HepG2 (cell line): ENCODE data around the gene DCDC1. TPM values are rescaled to one million over a fixed set of nuclear protein-coding genes. Genes with fewer than 3 reads are reported as not detected.
A peak's percentile ranks its signal among the peaks of the same experiment; 100 is the strongest.

Source experiments
- CBX2 ChIP-seq, 2 experiments: fragments of 200-600 bp in 1 of 2; sonication (generic); formaldehyde crosslinking in 1 of 2; IDR thresholded peaks; 2 replicates each; pipeline versions ENCODE4 v1.7.0 to v1.8.1; 2018 to 2022; ENCODE audit warnings: low read depth in 2 of 2, low read length in 1 of 2, mild to moderate bottlenecking in 1 of 2, missing genetic modification reagents in 1 of 2
- CEBPB ChIP-seq: IDR thresholded peaks from 2 replicates; pipeline ENCODE4 v1.6.1; 2011; ENCODE audit warnings: low read depth, low read length, improper control_type of control experiment, borderline replicate concordance
- EP300 ChIP-seq, 3 experiments: sonication (generic) in 1 of 3; formaldehyde crosslinking in 1 of 3; IDR thresholded peaks; 2 replicates each; pipeline versions ENCODE4 v1.5.1 to v1.6.1; 2011 to 2020; ENCODE audit warnings: low read depth in 2 of 3, low read length in 2 of 3, borderline replicate concordance in 1 of 3, improper control_type of control experiment in 1 of 3, mild to moderate bottlenecking in 1 of 3, missing genetic modification reagents in 1 of 3, moderate library complexity in 1 of 3
- FOXJ3 ChIP-seq: sonication (generic); formaldehyde crosslinking; IDR thresholded peaks from 2 replicates; pipeline ENCODE4 v1.4.0; 2020; ENCODE audit warnings: missing genetic modification reagents, mild to moderate bottlenecking, borderline replicate concordance
- GTF3A ChIP-seq: sonication (generic); formaldehyde crosslinking; conservative IDR thresholded peaks from 2 replicates; pipeline ENCODE4 v1.4.0; 2020; ENCODE audit warnings: mild to moderate bottlenecking, missing genetic modification reagents
- LCORL ChIP-seq, 2 experiments: fragments of 450-650 bp in 1 of 2; sonication (generic) in 1 of 2; formaldehyde crosslinking in 1 of 2; IDR thresholded peaks; 2 replicates each; pipeline versions ENCODE4 v1.5.0 to v1.6.1; 2017 to 2020; ENCODE audit warnings: antibody characterized with exemption in 1 of 2, missing genetic modification reagents in 1 of 2
- MED1 ChIP-seq: sonication (generic); formaldehyde crosslinking; IDR thresholded peaks from 2 replicates; pipeline ENCODE4 v1.4.0; 2020; ENCODE audit warnings: missing genetic modification reagents
- NFE2 ChIP-seq: sonication (generic); formaldehyde crosslinking; IDR thresholded peaks from 2 replicates; pipeline ENCODE4 v1.4.0; 2020; ENCODE audit warnings: missing genetic modification reagents
- SMC3 ChIP-seq: IDR thresholded peaks from 2 replicates; pipeline ENCODE4 v1.6.1; 2011; ENCODE audit warnings: low read length, improper control_type of control experiment
- SP5 ChIP-seq: IDR thresholded peaks from 2 replicates; pipeline ENCODE4 v1.6.1; 2016; ENCODE audit warnings: low read depth, borderline replicate concordance
- XRCC5 ChIP-seq: fragments of 200-400 bp; formaldehyde crosslinking; optimal IDR thresholded peaks from 2 replicates; pipeline ENCODE3; 2017; ENCODE audit warnings: mild to moderate bottlenecking, low read length
- ZFP37 ChIP-seq: sonication (generic); formaldehyde crosslinking; IDR thresholded peaks from 2 replicates; pipeline ENCODE4 v1.4.0; 2020; ENCODE audit warnings: missing genetic modification reagents, borderline replicate concordance
- ZFYVE20 ChIP-seq: sonication (generic); formaldehyde crosslinking; IDR thresholded peaks from 2 replicates; pipeline ENCODE4 v1.8.0; 2023; ENCODE audit warnings: low read depth, mild to moderate bottlenecking, moderate library complexity, missing genetic modification reagents, borderline replicate concordance
- ZNF234 ChIP-seq: sonication (generic); formaldehyde crosslinking; conservative IDR thresholded peaks from 2 replicates; pipeline ENCODE4 v1.5.1; 2020; ENCODE audit warnings: mild to moderate bottlenecking, missing genetic modification reagents
- ZNF333 ChIP-seq: sonication (generic); formaldehyde crosslinking; IDR thresholded peaks from 2 replicates; pipeline ENCODE4 v1.4.0; 2020; ENCODE audit warnings: mild to moderate bottlenecking, missing genetic modification reagents, borderline replicate concordance
- ZNF430 ChIP-seq: sonication (generic); formaldehyde crosslinking; IDR thresholded peaks from 2 replicates; pipeline ENCODE4 v1.9.0; 2021; ENCODE audit warnings: mild to moderate bottlenecking, missing genetic modification reagents
- ZNF569 ChIP-seq: sonication (generic); formaldehyde crosslinking; IDR thresholded peaks from 2 replicates; pipeline ENCODE4 v1.5.0; 2020; ENCODE audit warnings: mild to moderate bottlenecking, missing genetic modification reagents, moderate library complexity, borderline replicate concordance
- ZNF607 ChIP-seq: sonication (generic); formaldehyde crosslinking; IDR thresholded peaks from 2 replicates; pipeline ENCODE4 v1.5.1; 2020; ENCODE audit warnings: missing genetic modification reagents, mild to moderate bottlenecking, borderline replicate concordance
- ZNF746 ChIP-seq: sonication (generic); formaldehyde crosslinking; IDR thresholded peaks from 2 replicates; pipeline ENCODE4 v1.8.0; 2022; ENCODE audit warnings: mild to moderate bottlenecking, missing genetic modification reagents
- polyA plus RNA-seq, 8 experiments: library from polyadenylated mRNA; depleted of rRNA in 3 of 8; stranded (reverse) in 7 of 8; unstranded in 1 of 8; fragments of >200 nt; fragmentation: Illumina TruSeq in 4 of 8; extraction: Trizol in 4 of 8; gene quantifications; 2 replicates each; pipeline versions ENCODE4 v1.2.1 to v1.2.3, GENCODE V29; 2011 to 2016; ENCODE audit warnings: low read depth in 4 of 8, missing spikeins in 1 of 8, mixed read lengths in 1 of 8; ENCODE audit not compliant: insufficient read depth in 1 of 8
- total RNA-seq, 5 experiments: library from RNA; depleted of rRNA; stranded (reverse); fragments of >200 nt; fragmentation: Illumina TruSeq; extraction: Trizol; gene quantifications; 2 replicates each; pipeline ENCODE4 v1.2.3, GENCODE V29; 2016; ENCODE audit warnings: low read depth in 1 of 5
- TF ChIP-seq, protein P1 (sequence below), 2 experiments: IDR thresholded peaks; 2 replicates each; pipeline ENCODE4 v1.6.1; 2011 to 2012; ENCODE audit warnings: low read length in 2 of 2, borderline replicate concordance in 1 of 2, low read depth in 1 of 2, mild to moderate bottlenecking in 1 of 2, moderate library complexity in 1 of 2
- TF ChIP-seq, protein P2 (sequence below): sonication (generic); formaldehyde crosslinking; IDR thresholded peaks from 2 replicates; pipeline ENCODE4 v1.4.0; 2020; ENCODE audit warnings: missing genetic modification reagents
- TF ChIP-seq, protein P3 (sequence below): sonication (generic); formaldehyde crosslinking; IDR thresholded peaks from 2 replicates; pipeline ENCODE4 v1.4.0; 2020; ENCODE audit warnings: missing genetic modification reagents
- TF ChIP-seq, protein P4 (sequence below): sonication (generic); formaldehyde crosslinking; IDR thresholded peaks from 2 replicates; pipeline ENCODE4 v1.4.0; 2020; ENCODE audit warnings: low read depth, mild to moderate bottlenecking, missing genetic modification reagents

Gene DCDC1
- total and polyA plus RNA-seq, 2 of the 13 experiments (the other 11 are each of a cell fraction or from before 2014, with no cell fraction given) = 0.12 to 0.27 TPM

DNA sequence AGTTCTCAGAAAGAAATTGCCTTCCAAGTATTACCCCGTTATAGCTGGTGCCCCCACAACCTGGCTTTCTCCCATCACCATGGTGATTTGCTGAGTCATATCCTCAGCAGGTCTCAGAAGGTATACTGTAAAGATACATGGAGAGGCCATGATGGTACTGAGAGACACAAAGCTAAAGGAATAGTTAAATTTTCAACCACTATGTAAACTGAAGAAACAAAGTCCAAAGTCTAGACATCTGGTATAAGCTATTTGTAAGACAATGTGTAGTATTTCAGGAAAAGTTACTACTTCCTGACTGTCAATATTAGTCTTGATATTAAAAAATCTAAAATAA lies 377.1 kb downstream of the DCDC1 start (continued):
- TF ChIP-seq, protein P1, sequence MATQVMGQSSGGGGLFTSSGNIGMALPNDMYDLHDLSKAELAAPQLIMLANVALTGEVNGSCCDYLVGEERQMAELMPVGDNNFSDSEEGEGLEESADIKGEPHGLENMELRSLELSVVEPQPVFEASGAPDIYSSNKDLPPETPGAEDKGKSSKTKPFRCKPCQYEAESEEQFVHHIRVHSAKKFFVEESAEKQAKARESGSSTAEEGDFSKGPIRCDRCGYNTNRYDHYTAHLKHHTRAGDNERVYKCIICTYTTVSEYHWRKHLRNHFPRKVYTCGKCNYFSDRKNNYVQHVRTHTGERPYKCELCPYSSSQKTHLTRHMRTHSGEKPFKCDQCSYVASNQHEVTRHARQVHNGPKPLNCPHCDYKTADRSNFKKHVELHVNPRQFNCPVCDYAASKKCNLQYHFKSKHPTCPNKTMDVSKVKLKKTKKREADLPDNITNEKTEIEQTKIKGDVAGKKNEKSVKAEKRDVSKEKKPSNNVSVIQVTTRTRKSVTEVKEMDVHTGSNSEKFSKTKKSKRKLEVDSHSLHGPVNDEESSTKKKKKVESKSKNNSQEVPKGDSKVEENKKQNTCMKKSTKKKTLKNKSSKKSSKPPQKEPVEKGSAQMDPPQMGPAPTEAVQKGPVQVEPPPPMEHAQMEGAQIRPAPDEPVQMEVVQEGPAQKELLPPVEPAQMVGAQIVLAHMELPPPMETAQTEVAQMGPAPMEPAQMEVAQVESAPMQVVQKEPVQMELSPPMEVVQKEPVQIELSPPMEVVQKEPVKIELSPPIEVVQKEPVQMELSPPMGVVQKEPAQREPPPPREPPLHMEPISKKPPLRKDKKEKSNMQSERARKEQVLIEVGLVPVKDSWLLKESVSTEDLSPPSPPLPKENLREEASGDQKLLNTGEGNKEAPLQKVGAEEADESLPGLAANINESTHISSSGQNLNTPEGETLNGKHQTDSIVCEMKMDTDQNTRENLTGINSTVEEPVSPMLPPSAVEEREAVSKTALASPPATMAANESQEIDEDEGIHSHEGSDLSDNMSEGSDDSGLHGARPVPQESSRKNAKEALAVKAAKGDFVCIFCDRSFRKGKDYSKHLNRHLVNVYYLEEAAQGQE (IDR thresholded peaks at IDR 0.05; ENCODE audit: borderline replicate concordance in 1 of 2, low read depth in 1 of 2, low read length in 2 of 2) = no peak
- TF ChIP-seq MED1 (CRISPR knock-in tag) (0 out of 2 replicates have a peak, but pooled peaks have one; percentile 11), FOXJ3 (peak; percentile 34; the same call in 1 of the 2 replicates), ZNF569 (CRISPR knock-in tag) (no peak), ZNF746 (CRISPR knock-in tag) (no peak), ZFP37 (CRISPR knock-in tag) (no peak), XRCC5 (no peak), LCORL (IDR thresholded peaks at IDR 0.05) (no peak), LCORL (CRISPR knock-in tag; IDR thresholded peaks at IDR 0.05) (no peak), SP5 (CRISPR knock-in tag) (no peak), SMC3 (no peak), ZFYVE20 (CRISPR knock-in tag) (no peak), ZNF333 (no peak), NFE2 (CRISPR knock-in tag) (peak; percentile 88), EP300 (IDR thresholded peaks at IDR 0.05; ENCODE audit: low read depth in 2 of 2, low read length in 2 of 2) (peak in 1 of 2 experiments; percentile 36; a peak in 1 of 4 replicates), EP300 (CRISPR knock-in tag; IDR thresholded peaks at IDR 0.05; ENCODE audit: borderline replicate concordance) (no peak), CBX2 (IDR thresholded peaks at IDR 0.05; ENCODE audit: low read depth, low read length) (no peak), CBX2 (CRISPR knock-in tag; IDR thresholded peaks at IDR 0.05; ENCODE audit: low read depth) (no peak), ZNF430 (CRISPR knock-in tag) (no peak), ZNF234 (no peak), CEBPB (no peak), GTF3A (CRISPR knock-in tag) (no peak), ZNF607 (CRISPR knock-in tag) (no peak)
- TF ChIP-seq, protein P2, sequence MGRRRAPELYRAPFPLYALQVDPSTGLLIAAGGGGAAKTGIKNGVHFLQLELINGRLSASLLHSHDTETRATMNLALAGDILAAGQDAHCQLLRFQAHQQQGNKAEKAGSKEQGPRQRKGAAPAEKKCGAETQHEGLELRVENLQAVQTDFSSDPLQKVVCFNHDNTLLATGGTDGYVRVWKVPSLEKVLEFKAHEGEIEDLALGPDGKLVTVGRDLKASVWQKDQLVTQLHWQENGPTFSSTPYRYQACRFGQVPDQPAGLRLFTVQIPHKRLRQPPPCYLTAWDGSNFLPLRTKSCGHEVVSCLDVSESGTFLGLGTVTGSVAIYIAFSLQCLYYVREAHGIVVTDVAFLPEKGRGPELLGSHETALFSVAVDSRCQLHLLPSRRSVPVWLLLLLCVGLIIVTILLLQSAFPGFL (CRISPR knock-in tag) = no peak
- TF ChIP-seq, protein P3, sequence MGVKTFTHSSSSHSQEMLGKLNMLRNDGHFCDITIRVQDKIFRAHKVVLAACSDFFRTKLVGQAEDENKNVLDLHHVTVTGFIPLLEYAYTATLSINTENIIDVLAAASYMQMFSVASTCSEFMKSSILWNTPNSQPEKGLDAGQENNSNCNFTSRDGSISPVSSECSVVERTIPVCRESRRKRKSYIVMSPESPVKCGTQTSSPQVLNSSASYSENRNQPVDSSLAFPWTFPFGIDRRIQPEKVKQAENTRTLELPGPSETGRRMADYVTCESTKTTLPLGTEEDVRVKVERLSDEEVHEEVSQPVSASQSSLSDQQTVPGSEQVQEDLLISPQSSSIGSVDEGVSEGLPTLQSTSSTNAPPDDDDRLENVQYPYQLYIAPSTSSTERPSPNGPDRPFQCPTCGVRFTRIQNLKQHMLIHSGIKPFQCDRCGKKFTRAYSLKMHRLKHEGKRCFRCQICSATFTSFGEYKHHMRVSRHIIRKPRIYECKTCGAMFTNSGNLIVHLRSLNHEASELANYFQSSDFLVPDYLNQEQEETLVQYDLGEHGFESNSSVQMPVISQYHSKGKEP (CRISPR knock-in tag) = no peak
- TF ChIP-seq, protein P4, sequence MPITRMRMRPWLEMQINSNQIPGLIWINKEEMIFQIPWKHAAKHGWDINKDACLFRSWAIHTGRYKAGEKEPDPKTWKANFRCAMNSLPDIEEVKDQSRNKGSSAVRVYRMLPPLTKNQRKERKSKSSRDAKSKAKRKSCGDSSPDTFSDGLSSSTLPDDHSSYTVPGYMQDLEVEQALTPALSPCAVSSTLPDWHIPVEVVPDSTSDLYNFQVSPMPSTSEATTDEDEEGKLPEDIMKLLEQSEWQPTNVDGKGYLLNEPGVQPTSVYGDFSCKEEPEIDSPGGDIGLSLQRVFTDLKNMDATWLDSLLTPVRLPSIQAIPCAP (CRISPR knock-in tag) = no peak
